Activated CD4-positive, alpha-beta T cell treated with anti-CD3 and anti-CD28 coated beads, Interleukin-2, amount 10 ng/mL, durations not matched to agents 24 days and 14 days (primary cell): ENCODE results near the gene GPC5. TPM values are rescaled to one million over a fixed set of nuclear protein-coding genes. Genes with fewer than 3 reads are reported as not detected.

ENCODE experiments used
- DNase-seq: peaks from one replicate; pipeline ENCODE4 v3.0.0; 2022
- H3K27ac Mint-ChIP-seq: one replicate; pipeline ENCODE4 v1.8.0; 2022; ENCODE audit warnings: mild to moderate bottlenecking, mixed read lengths
- H3K27me3 Mint-ChIP-seq: one replicate; pipeline ENCODE4 v1.8.0; 2022; ENCODE audit warnings: mixed read lengths
- H3K36me3 Mint-ChIP-seq: one replicate; pipeline ENCODE4 v1.8.0; 2022; ENCODE audit warnings: low read depth, mild to moderate bottlenecking, mixed read lengths
- H3K4me1 Mint-ChIP-seq: one replicate; pipeline ENCODE4 v1.8.0; 2021; ENCODE audit warnings: mixed read lengths
- H3K4me3 Mint-ChIP-seq: one replicate; pipeline ENCODE4 v1.8.0; 2022; ENCODE audit warnings: mild to moderate bottlenecking, moderate library complexity, mixed read lengths
- H3K9me3 Mint-ChIP-seq: one replicate; pipeline ENCODE4 v1.8.0; 2021; ENCODE audit warnings: mixed read lengths
- intact Hi-C: fragments of 100-400 bp; cut with micrococcal nuclease; formaldehyde crosslinking; loops from one replicate; pipeline ENCODE4 v1.15.1; 2023
- total RNA-seq: library from RNA; stranded (reverse); gene quantifications from 2 replicates; pipeline ENCODE4 v1.2.3, GENCODE V29; 2022

The GPC5 gene
- total RNA-seq, 1 donor from 2014 or later = not detected

DNA sequence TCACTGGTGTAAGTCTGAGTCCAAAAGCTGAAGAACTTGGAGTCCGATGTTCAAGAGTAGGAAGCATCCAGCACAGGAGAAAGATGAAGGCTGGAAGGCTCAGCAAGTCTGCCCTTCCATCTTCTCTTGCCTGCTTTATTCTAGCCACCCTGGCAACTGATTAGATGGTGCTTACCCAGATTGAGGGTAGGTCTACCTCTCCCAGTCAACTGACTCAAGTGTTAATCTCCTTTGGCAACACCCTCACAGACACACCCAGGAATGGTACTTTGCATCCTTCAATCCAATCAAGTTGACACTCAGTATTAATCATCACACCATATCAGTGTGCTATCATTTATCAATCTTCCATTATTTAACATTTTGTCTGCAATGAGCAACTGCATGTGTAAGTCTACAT, 223.5 kb downstream of the GPC5 start:
- intact Hi-C loops = no loop called here
- H3K36me3 Mint-ChIP-seq = no peaks in the 10 kb centered on the region
- H3K27me3 Mint-ChIP-seq = no peaks in the 10 kb centered on the region
- no peak overlapping the region for H3K4me3 Mint-ChIP-seq
- no peaks in the 10 kb centered on the region for H3K4me1 Mint-ChIP-seq
- DNase-seq = no peak
- H3K27ac Mint-ChIP-seq = no peak overlapping the region
- no peaks in the 10 kb centered on the region for H3K9me3 Mint-ChIP-seq

DNA sequence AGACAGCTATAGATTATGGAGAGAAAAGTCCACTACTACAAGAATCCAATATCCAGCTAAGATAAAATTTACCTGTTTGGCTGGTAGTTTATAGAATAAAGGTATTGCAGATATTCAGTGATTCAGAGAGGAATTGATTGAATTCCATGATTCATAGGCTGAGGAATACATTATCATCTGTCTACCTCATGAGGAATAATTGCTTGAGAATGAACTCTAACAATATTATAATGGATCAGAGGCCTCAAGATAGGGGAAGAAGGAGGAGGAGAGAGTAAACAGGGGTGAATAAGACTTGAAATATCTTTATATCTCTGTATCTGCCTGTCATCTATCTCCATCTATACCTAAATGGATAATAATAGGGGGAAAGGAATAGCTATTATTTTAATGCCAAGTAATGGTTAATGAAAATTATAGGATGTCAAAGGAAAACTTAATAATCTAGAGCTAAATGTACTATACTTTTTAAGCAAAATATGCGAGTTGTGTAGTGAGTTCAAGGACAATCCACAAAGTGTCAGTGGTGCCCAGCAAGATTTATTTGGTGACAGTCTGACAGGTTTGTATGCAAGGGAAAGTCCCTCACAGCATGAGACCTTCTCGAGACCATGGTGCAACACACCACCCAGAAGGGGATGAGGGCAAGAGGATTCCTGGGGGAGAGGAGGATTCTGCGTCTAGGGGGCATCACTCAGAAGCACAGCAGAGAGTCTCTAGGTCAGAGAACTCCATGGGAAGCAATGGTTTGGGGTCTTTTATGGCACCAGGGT, 224.5 kb downstream of the GPC5 start:
- Mint-ChIP-seq H3K36me3 (no peaks in the 10 kb centered on the region), H3K27ac (no peak overlapping the region), H3K4me3 (no peak overlapping the region), H3K4me1 (no peaks in the 10 kb centered on the region), H3K27me3 (no peaks in the 10 kb centered on the region), H3K9me3 (no peaks in the 10 kb centered on the region)
- DNase-seq = no peak
- intact Hi-C loops = no loop called here

DNA sequence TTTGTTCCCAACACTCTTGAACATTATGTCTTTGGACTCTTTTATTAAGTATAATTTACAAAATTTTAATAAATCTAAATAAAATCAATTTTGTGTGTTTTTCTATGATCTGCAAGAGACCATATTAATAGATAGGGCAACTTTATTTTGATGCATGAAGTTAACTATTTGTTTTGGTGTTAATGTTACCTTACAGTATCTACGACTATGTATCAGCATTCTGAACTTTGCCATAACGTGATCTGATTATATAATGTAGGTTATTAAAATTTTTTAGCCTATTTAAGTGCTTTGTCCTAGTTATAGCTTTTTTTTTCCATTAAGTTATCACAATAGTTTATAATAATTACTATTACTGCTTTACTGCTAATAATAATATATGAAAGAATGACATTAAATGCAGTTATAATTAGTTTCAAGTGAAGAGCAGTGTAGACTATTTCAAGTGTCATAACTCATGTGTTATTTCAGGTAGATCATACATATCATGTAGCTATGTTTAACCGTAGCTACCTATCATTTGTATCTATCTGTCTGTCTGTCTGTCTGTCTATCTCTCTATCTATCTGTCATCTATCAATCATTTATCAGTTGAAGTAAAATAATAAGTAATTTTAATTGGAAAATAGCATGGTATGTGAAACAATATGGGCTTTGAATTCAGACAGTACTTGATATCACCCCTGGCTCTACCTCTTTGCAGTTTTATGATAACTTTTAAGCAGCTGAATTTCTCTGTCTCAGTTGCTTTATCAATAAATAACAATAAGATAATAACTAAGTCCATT, 229.7 kb downstream of the GPC5 start:
- DNase-seq = no peak
- intact Hi-C loops = no loop called here
- Mint-ChIP-seq H3K4me1 (no peaks in the 10 kb centered on the region), H3K36me3 (no peaks in the 10 kb centered on the region), H3K27ac (no peak overlapping the region), H3K9me3 (no peaks in the 10 kb centered on the region), H3K4me3 (no peak overlapping the region), H3K27me3 (no peaks in the 10 kb centered on the region)

DNA sequence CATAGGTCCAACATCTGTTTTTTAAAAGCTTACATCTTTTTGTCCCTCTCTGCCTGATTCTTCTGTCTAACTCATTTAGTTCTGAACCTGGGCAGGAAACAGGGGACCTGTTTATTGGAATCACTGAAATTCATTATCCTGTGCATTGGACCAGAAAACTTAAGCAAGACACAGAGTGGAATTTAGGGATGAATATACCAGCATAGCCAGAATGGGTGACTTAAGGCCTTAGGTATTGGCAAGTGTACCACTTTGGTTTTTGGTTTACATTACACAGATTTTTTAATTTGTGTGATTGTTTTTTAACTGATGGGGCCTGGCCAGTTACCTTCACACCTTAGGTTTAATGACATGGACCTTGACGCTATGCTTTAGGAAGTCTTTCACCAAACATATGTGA, 232.5 kb downstream of the GPC5 start:
- Mint-ChIP-seq H3K36me3 (no peaks in the 10 kb centered on the region), H3K9me3 (no peaks in the 10 kb centered on the region), H3K27me3 (no peaks in the 10 kb centered on the region), H3K4me1 (no peaks in the 10 kb centered on the region), H3K27ac (no peak overlapping the region), H3K4me3 (no peak overlapping the region)
- no peak for DNase-seq
- intact Hi-C loops = no loop called here

DNA sequence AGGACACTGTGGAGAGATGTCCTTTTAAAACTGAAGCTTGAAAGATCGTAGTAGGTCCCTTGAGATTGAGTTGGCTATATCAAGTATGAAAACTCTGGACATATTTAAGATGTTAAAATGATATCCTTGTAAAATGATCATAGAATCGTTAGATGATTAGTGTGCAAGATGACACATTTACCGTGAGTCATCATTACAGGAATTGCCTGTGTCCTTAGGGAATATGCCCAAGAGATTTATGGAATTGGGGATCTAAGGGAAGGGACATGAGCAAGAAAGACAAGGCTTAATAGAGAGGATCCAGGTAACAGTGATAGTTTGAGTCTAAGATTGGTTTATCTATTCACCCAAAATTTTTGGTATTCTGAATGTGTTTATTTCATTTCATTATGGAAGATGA, 233.7 kb downstream of the GPC5 start:
- no peaks in the 10 kb centered on the region for H3K27me3 Mint-ChIP-seq
- no peaks in the 10 kb centered on the region for H3K9me3 Mint-ChIP-seq
- no peaks in the 10 kb centered on the region for H3K4me1 Mint-ChIP-seq
- H3K36me3 Mint-ChIP-seq = no peaks in the 10 kb centered on the region
- H3K27ac Mint-ChIP-seq = no peak overlapping the region
- no peak for DNase-seq
- intact Hi-C loops = no loop called here
- H3K4me3 Mint-ChIP-seq = no peak overlapping the region

DNA sequence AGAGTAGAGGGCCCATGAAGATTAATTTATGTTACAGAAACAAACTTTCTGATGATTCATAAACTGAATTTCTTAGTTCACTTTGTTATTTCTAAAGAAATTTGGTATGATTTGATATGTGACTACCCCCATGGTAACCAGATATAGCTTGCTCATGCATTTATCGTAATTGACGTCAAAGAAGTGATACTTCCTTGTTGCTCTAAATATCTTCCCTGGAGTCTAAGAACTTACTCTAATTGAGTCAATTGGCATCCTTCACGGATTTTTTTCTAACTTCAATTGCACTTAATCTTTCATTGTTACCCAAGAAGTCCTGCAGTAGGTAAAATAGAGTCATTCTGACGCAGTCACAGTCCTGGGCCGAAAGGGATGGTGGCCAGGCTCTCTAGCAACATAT, 240.9 kb downstream of the GPC5 start:
- intact Hi-C loops = no loop called here
- Mint-ChIP-seq H3K4me3 (no peak overlapping the region), H3K36me3 (no peaks in the 10 kb centered on the region), H3K27me3 (no peaks in the 10 kb centered on the region), H3K9me3 (no peaks in the 10 kb centered on the region), H3K4me1 (no peaks in the 10 kb centered on the region), H3K27ac (no peak overlapping the region)
- no peak for DNase-seq

DNA sequence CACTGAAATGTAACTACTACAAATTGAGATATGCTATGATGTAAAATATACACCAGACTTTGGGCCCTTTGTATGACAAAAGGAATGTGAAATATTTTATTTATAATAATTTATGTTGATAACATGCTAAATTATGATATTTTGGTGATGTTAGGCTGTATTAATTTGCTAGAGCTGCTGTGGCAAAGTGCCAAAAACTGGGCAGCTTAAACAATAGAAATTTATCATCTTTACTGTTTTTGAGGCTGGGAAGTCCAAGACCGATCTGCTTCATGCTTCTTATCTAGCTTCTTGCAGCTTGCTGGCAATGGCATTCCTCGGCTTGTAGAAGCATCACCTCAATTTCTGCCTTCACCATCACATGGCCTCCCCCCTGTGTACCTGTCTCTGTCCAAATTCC, 245.0 kb downstream of the GPC5 start:
- Mint-ChIP-seq H3K4me3 (no peak overlapping the region), H3K27me3 (no peaks in the 10 kb centered on the region)

DNA sequence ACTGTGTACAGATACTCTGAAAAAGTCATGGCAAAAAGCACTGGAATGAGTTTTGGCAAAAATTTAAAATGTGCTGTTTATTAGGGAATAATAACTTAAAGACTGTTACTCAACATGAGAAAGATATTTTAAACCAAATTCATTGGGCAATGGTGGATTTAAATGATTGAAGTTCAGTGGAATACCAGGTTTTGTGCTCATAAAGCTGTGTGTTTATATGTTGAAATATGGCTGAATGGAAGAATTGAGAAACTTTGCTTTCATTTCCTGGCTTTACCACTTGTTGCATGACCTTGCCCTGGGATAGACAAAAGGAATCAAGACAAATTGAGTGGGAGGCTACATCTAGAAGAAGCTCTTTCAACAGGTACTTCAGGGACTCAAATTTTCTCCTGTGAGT, 246.4 kb downstream of the GPC5 start:
- no peak overlapping the region for H3K4me3 Mint-ChIP-seq
- DNase-seq = no peak
- H3K27me3 Mint-ChIP-seq = no peaks in the 10 kb centered on the region
- H3K9me3 Mint-ChIP-seq = no peaks in the 10 kb centered on the region
- H3K36me3 Mint-ChIP-seq = no peaks in the 10 kb centered on the region
- H3K27ac Mint-ChIP-seq = no peak overlapping the region
- intact Hi-C loops = no loop called here
- H3K4me1 Mint-ChIP-seq = no peaks in the 10 kb centered on the region

More for the DNA sequence above, 245.0 kb downstream of the GPC5 start:
- Mint-ChIP-seq H3K27ac (no peak overlapping the region), H3K36me3 (no peaks in the 10 kb centered on the region), H3K4me1 (no peaks in the 10 kb centered on the region), H3K9me3 (no peaks in the 10 kb centered on the region)
- no peak for DNase-seq
- intact Hi-C loops = no loop called here

DNA sequence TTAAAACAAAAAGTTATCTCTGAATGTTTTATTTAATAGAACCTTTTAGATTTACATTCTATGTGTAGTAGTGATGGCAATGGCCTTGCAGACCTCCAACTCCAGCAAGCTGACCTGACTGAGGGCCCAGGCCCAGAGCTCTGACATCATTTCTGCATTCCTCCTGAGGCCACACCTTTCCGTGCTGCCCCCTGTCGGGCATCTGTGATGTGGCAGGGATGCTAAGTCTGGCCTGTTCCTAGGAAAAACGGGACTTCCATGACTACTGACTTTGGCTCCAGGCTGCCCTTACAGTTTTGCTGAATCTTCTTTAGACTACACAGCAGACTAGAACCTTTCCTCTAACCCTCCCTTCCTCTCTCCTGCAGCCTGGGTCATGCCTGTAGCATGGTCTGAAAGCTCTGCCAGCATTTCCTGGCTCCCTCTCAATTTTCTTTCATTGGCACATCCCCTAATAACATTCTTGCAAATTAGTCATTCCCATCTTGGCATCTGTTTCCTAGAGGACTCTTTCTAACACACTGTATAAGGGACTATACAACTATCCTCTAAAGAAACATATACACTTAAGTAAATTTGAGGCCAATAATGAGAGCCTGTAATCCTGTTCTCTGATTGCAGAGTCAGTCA, 249.1 kb downstream of the GPC5 start:
- no peak overlapping the region for H3K4me3 Mint-ChIP-seq
- H3K4me1 Mint-ChIP-seq = no peaks in the 10 kb centered on the region
- no peaks in the 10 kb centered on the region for H3K27me3 Mint-ChIP-seq
- no peaks in the 10 kb centered on the region for H3K36me3 Mint-ChIP-seq
- intact Hi-C loops = no loop called here
- H3K9me3 Mint-ChIP-seq = no peaks in the 10 kb centered on the region
- no peak overlapping the region for H3K27ac Mint-ChIP-seq
- no peak for DNase-seq

DNA sequence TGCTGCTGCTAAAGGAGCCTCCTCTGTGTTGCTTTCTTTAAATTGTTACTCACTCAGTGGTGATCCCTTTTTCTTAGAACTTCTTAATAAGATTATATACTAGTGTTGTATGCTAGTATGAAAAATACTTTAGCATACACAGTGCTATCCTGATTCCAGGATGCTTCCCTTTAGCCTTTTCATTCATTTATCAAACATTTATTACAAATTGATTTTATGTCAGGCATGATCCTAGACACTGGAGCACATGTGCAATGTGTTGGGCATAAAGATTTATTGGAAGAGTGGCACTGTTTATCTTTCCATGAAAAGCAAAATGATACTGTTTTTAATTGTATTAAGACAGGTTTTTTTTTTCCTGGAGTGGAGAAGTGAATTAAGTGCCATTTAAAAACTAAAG, 249.6 kb downstream of the GPC5 start:
- H3K27ac Mint-ChIP-seq = no peak overlapping the region
- no peak for DNase-seq
- H3K36me3 Mint-ChIP-seq = no peaks in the 10 kb centered on the region
- H3K9me3 Mint-ChIP-seq = no peaks in the 10 kb centered on the region
- no peak overlapping the region for H3K4me3 Mint-ChIP-seq
- H3K4me1 Mint-ChIP-seq = no peaks in the 10 kb centered on the region
- no peaks in the 10 kb centered on the region for H3K27me3 Mint-ChIP-seq
- intact Hi-C loops = no loop called here

DNA sequence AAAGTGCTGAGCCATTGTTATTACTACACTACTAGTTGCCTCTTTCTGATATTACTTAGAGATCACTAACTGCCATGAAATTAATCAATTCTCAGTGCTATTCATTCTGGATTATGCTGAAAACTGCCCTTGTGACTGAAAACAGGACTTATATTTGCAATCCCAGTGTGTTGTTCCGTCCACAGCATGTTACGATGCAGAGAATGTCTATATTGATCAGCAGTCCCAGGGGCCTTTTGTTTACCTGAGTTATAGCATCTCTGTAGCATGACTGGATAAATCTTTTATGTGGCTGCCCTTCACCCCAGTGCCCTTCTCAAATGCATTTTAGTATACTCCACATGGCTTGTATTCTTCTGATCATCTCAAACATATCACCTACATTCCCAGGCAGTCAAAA, 251.0 kb downstream of the GPC5 start:
- no peak overlapping the region for H3K4me3 Mint-ChIP-seq
- H3K36me3 Mint-ChIP-seq = no peaks in the 10 kb centered on the region
- no peaks in the 10 kb centered on the region for H3K4me1 Mint-ChIP-seq
- H3K27ac Mint-ChIP-seq = no peak overlapping the region
- intact Hi-C loops = no loop called here
- no peak for DNase-seq
- H3K27me3 Mint-ChIP-seq = no peaks in the 10 kb centered on the region
- H3K9me3 Mint-ChIP-seq = no peaks in the 10 kb centered on the region

DNA sequence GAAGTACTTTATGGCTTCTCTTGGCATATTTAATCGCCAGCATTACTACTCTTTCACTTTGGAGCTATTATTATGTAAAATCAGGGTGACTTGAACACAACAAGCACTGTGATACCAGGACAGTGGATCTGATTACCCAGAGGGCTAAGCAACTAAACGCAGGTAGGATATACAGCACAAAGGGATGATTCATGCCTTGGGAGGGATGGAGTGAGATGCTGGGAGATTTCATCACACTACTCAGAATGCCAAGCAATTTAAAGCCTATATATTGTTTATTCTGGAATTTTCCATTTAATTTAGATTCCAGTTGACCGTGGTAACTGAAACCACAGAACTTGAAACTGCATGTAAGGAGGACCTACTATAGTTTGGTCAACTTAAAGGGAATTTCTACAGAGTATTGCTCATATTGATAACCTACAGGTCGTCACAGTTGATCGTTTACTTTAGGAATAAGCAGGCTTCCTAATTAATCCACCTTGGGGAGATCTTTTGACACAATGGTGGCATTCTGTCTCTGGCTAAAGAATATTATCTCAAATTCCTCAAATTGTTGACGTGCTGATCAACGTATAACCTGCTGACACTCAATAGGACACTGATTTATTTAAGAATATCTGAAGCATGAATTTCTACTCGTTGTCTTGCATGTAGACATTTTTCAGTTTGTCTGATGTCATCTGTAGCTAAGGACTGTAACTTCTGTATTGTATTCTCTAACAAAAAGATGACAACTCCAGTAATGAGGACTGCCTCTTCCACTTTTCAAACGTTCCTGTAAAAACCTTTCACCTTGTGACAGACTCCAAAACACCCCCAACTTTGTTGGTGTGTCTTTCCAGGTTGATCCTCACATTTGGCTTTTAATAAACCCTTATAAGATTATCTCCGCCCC, 254.2 kb downstream of the GPC5 start:
- Mint-ChIP-seq H3K4me3 (no peak overlapping the region), H3K27ac (no peak overlapping the region), H3K36me3 (no peaks in the 10 kb centered on the region), H3K27me3 (no peaks in the 10 kb centered on the region), H3K4me1 (no peaks in the 10 kb centered on the region), H3K9me3 (no peaks in the 10 kb centered on the region)
- DNase-seq = no peak
- intact Hi-C loops = no loop called here

DNA sequence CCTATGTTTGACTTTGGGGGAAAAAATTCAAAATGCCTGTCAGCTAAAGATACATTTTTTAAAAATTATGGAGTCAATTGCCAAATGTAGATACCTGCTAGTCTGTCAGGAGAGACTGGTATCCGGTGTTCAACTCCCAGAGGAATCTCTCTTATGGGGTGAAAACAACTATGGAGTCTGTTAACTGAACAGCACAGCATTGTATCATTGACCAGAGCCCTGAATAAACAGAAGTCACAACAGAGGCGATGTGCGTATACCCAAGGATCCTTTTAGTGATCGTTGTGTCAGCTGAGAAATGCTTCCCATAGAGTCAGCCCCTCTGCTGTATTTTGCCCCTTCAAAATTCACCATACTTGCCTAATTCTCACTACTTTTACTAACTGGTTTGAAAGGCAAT, 257.3 kb downstream of the GPC5 start:
- Mint-ChIP-seq H3K36me3 (no peaks in the 10 kb centered on the region), H3K4me3 (no peak overlapping the region), H3K27me3 (no peaks in the 10 kb centered on the region), H3K4me1 (no peaks in the 10 kb centered on the region), H3K27ac (no peak overlapping the region), H3K9me3 (no peaks in the 10 kb centered on the region)
- DNase-seq = no peak
- intact Hi-C loops = no loop called here
